Lower lobe of right lung (tissue), 2 donors: ENCODE data around the gene CRYZL1. TPM values are rescaled to one million over a fixed set of nuclear protein-coding genes. Genes with fewer than 3 reads are reported as not detected.

Experiments
- ATAC-seq, 2 donors: fragments of 200-7000 bp; cut with Tn5 transposase; one replicate each; pipeline ENCODE4 v1.9.1; 2020 to 2022; ENCODE audit warnings: mild to moderate bottlenecking in 2 of 2, moderate library complexity in 2 of 2
- DNase-seq: peaks from one replicate; pipeline ENCODE4 v3.0.0-alpha.2; 2020
- H3K27ac ChIP-seq: fragments of 200-600 bp; one replicate; pipeline ENCODE4 v1.8.0; 2022
- H3K27me3 ChIP-seq: fragments of 200-600 bp; one replicate; pipeline ENCODE4 v1.8.0; 2022; ENCODE audit warnings: low read depth
- H3K36me3 ChIP-seq: fragments of 200-600 bp; one replicate; pipeline ENCODE4 v1.8.0; 2022; ENCODE audit warnings: mild to moderate bottlenecking
- H3K4me1 ChIP-seq: fragments of 200-600 bp; one replicate; pipeline ENCODE4 v1.8.0; 2022
- H3K4me3 ChIP-seq: fragments of 200-600 bp; one replicate; pipeline ENCODE4 v1.8.0; 2022; ENCODE audit warnings: mild to moderate bottlenecking
- H3K9me3 ChIP-seq: fragments of 200-600 bp; one replicate; pipeline ENCODE4 v1.8.0; 2022
- intact Hi-C: fragments of 100-400 bp; cut with DNase I; formaldehyde crosslinking; loops from one replicate; pipeline ENCODE4 v1.11.0; 2022
- total RNA-seq: library from RNA; stranded (reverse); fragmentation: NEBNext Ultra II Directional; extraction: Animal tissue kit (Norgen Biotek cat#: 25700); gene quantifications from one replicate; pipeline ENCODE4 v1.2.1, GENCODE V29; 2021
- TF ChIP-seq, protein P1 (sequence below): fragments of 200-600 bp; IDR thresholded peaks from one replicate; pipeline ENCODE4 v1.8.0; 2022; ENCODE audit warnings: antibody characterized with exemption, mild to moderate bottlenecking
- donor health status: DM: no; HTN: yes; CAD: no; lungs with severe emphysema.

The CRYZL1 gene
- total RNA-seq, 1 donor from 2014 or later = 29.4 TPM

- no peaks in the 10 kb centered on the region for H3K9me3 ChIP-seq
- ATAC-seq (peak; percentile 5 to 13), DNase-seq (no peak)
- intact Hi-C loops = no loop called here
- no peak overlapping the region for H3K27ac ChIP-seq
- TF ChIP-seq, protein P1, sequence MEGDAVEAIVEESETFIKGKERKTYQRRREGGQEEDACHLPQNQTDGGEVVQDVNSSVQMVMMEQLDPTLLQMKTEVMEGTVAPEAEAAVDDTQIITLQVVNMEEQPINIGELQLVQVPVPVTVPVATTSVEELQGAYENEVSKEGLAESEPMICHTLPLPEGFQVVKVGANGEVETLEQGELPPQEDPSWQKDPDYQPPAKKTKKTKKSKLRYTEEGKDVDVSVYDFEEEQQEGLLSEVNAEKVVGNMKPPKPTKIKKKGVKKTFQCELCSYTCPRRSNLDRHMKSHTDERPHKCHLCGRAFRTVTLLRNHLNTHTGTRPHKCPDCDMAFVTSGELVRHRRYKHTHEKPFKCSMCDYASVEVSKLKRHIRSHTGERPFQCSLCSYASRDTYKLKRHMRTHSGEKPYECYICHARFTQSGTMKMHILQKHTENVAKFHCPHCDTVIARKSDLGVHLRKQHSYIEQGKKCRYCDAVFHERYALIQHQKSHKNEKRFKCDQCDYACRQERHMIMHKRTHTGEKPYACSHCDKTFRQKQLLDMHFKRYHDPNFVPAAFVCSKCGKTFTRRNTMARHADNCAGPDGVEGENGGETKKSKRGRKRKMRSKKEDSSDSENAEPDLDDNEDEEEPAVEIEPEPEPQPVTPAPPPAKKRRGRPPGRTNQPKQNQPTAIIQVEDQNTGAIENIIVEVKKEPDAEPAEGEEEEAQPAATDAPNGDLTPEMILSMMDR = no peak
- H3K27me3 ChIP-seq = no peaks in the 10 kb centered on the region
- H3K4me3 ChIP-seq = no peak overlapping the region
- peaks cover 98% of the 10 kb centered on the region for H3K36me3 ChIP-seq
- peaks cover 20% of the 10 kb centered on the region for H3K4me1 ChIP-seq
Measured at GRCh38 chr21:33552093-33552998, 89.2 kb downstream of the CRYZL1 start.

DNA sequence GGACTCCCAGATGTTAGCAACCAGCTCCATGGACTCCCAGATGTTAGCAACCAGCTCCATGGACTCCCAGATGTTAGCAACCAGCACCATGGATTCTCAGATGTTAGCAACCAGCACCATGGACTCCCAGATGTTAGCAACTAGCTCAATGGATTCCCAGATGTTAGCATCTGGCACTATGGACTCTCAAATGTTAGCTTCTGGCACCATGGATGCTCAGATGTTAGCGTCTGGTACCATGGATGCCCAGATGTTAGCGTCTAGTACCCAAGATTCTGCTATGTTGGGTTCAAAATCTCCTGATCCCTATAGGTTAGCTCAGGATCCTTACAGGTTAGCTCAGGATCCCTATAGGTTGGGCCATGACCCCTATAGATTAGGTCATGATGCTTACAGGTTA lies 89.9 kb downstream of the CRYZL1 start:
- Histone ChIP-seq H3K4me1 (peaks cover 16% of the 10 kb centered on the region), H3K4me3 (no peak overlapping the region), H3K36me3 (peaks cover 98% of the 10 kb centered on the region), H3K27me3 (no peaks in the 10 kb centered on the region), H3K27ac (no peak overlapping the region), H3K9me3 (no peaks in the 10 kb centered on the region)
- TF ChIP-seq, protein P1 = no peak
- ATAC-seq = no peak
- intact Hi-C loops = no loop called here
- DNase-seq = no peak

GRCh38 chr21:33550772-33551660 lies 90.5 kb downstream of the CRYZL1 start:
- Histone ChIP-seq H3K4me3 (no peak overlapping the region), H3K36me3 (peaks cover 97% of the 10 kb centered on the region), H3K4me1 (peaks cover 16% of the 10 kb centered on the region), H3K9me3 (no peaks in the 10 kb centered on the region), H3K27ac (no peak overlapping the region), H3K27me3 (no peaks in the 10 kb centered on the region)
- TF ChIP-seq, protein P1 = no peak
- DNase-seq (no peak), ATAC-seq (peak in 1 of 2 donors; percentile 20)
- intact Hi-C loops = no loop called here

- no peaks in the 10 kb centered on the region for H3K27me3 ChIP-seq
- intact Hi-C loops = no loop called here
- H3K4me1 ChIP-seq = peaks cover 19% of the 10 kb centered on the region
- TF ChIP-seq, protein P1 = no peak
- H3K9me3 ChIP-seq = no peaks in the 10 kb centered on the region
- ATAC-seq = no peak
- no peak overlapping the region for H3K27ac ChIP-seq
- no peak for DNase-seq
- H3K4me3 ChIP-seq = no peak overlapping the region
- peaks cover 88% of the 10 kb centered on the region for H3K36me3 ChIP-seq
Measured at GRCh38 chr21:33549848-33550771, 91.4 kb downstream of the CRYZL1 start.

GRCh38 chr21:33546086-33546485 lies 95.5 kb downstream of the CRYZL1 start:
- Histone ChIP-seq H3K4me3 (no peak overlapping the region), H3K9me3 (no peaks in the 10 kb centered on the region), H3K27me3 (no peaks in the 10 kb centered on the region), H3K27ac (no peak overlapping the region), H3K36me3 (peaks cover 50% of the 10 kb centered on the region), H3K4me1 (peaks cover 33% of the 10 kb centered on the region)
- TF ChIP-seq, protein P1 = no peak
- intact Hi-C loops = no loop called here
- ATAC-seq = no peak
- no peak for DNase-seq
